Non-pigmented ciliary epithelial cell (primary cell): ENCODE data around the gene DMAC1.

Experiments used
- DNase-seq: peaks from one replicate; pipeline ENCODE4 v3.0.0-alpha.2; 2010; ENCODE audit warnings: low read depth

The DMAC1 gene

DNA sequence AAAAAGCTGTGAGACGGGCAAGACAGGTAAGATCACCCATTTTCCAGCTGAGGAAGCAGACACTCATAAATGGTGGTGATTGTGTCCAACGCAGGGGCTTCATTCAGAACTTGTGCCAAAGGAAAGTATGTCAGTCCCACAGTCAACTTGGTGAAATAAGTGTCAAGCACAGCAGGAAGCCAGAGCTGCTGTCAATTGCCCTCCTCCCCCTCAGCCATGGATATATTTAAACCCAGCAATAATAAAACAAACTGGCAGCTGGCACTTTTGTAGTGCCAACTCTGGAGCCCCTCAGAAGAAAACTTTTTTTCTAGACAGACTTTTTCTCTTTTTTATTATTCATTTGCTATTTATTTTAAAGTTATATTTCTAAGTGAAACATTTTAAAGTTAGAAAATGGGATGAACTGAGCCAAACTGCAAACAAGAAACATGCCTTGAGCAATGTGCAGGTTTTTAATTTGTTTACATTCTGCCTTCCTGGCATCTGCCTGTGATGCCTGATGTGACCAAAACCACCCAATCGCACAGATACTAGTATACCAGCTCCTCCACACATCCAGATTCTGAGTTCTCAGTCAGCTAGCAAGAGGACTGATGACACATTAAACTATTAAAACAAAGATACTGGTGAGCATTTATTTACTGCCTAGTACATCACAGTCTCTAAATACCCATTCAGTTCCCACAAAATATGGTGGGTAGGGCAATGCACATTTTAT, 17.0 kb downstream of the DMAC1 start:
- no peak for DNase-seq

DNA sequence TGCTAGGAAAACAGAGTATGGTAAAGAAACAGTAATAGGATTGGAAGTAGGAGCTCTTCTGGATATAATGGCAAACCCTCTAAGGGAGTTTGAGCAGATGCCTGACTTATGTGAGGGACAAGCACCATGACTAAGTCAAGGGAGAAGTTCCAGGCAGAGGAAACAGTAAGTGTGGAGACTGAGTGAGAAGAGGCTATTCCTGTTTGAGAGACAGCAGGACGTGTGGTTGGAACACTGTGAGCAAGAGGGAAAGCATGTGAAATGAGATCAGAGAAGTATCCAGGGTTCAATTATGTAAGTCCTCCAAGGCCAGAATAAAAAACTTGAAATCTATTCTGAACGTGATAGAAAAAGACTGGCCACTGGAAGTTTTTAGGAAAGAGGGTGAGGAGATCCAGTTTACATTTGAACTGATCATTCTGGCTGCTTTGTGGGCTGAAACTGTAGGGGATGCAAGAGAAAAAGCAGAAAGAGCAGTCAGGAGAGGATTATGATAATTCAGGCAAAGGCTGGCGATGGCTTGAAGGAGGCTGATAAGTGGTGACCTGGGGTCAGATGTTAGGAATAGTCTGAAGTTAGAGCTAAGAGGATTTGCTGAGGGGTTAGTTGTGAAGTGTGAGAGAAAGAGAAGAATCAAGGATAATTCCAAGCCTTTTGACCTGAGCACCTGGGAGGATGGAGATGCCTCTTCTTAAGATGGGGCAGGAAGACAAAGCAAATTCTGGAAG, 19.2 kb downstream of the DMAC1 start:
- peak; percentile 68 for DNase-seq

DNA sequence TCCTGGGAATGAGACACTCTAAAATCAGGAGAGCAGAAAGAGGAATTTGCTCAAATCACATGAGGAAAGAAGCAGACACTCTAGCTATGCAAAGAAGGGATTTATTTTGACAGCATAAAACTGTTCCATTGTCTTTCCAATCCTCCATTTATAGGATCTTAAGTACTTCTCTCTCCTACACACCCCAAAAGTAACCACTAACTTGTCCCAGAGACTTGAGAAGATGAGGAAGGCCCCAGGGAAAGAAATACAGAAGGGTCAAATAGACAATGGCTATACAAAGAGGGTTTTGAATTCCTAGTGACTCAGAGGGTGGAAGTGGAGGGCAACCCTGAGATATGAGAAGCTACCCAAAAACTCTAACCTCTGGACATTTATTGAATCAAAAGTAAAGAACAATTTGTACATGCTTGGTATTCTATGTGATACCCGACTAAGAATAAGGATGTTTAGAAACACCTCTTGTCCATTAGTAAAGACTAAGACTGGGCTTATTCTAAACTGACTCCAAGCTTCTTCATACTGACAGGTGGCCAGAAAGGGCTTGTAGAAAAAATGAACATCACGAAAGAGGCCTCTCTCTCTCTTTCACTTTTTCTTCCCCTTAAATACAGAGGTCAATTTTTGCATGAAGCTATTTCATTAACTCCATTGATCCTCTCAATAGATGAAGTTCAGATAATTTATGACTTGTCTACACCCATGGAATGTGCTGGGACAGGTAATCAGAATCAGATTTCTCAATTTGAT, 20.6 kb downstream of the DMAC1 start:
- DNase-seq = no peak

DNA sequence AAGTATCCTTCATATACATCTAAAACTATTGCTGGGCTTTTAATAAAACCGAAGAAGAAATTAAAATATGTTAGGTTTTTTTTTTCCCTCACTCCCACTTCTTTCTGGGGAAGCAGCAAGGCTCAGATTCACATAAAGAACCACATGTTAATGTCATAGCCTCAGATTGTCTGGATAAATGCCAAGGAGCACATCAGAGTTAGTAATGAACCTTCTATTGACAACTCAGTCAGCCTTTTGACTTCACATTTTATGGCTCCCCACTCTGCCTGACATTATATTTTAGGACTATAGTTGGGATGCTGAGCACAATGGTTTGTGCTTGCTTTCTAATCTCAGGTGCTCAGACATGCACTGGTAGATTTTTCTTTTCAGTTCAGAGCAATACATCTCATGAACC, 21.8 kb downstream of the DMAC1 start:
- no peak for DNase-seq

DNA sequence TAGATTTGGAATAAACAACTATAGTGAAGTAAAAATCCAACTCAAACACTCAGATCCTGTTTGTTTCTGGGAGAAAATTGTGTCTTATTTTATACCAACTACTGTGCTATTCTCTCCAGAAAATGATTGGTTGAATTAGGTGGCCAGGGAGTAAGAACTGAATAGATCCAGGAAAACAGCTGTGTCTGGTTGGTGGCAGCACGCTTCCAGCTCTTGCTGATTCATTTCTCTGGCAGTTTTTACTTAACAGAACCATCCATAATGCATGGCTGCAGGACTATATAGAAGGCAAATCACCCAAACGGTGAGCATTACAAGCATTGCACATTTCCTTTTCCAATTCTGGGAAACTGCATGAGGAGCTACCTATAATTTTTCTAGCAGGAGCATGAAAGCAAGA, 29.5 kb downstream of the DMAC1 start:
- DNase-seq = no peak

DNA sequence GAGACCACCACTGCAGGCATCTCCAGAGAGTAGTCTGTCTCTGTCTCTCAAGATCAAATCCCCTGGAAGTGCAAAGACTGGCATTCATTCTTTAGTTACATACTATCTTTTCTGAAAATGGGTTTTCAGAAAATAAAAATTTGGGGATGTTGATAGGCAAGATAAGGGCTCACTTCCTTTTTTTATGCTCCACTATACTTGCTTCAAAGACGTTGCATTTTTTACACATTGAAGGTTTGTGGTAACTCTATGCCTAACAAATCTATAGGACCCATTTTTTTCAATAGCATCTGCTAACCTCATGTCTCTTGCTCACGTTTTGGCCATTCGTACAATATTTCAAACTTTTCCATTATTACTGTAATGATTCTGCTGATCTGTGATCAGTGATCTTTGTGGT, 37.0 kb downstream of the DMAC1 start:
- DNase-seq = no peak

DNA sequence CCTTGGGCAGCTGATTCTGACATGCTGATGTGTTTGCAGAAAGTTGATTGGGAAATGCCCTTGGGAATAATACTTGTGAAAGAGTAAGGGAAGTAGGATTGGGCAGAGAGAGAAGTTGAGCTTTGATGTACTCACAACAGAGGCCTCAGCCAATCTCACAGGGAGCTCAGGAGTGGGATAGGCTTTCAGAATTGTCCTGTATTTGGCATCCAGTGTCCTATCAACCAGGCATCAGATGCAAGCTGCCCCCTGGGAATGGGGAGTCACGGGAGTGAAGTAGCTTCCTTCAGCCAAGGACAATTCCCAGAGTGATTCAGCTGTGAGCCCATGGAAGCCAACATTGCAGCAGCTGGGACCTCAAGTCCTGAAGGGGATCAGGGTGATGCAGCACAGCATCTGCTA, 39.6 kb downstream of the DMAC1 start:
- no peak for DNase-seq

DNA sequence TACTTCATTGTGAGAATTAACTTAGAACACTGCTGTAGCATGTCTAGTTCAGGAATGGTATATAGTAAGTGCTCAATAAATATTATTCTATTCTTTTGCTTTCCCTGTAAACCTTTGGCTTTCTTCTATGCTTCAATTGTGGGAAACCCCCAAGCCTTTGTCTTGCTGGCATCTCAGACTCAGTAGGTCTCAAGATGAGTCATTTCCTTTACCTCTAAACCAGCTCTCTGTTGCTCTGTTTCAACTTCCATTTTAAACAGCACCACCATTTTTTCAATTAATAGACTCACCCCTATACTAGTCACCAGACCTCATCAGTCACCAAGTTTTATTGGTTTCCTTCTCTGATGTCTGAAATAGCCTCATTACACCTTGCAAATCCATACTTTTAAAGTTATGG, 43.5 kb downstream of the DMAC1 start:
- no peak for DNase-seq

DNA sequence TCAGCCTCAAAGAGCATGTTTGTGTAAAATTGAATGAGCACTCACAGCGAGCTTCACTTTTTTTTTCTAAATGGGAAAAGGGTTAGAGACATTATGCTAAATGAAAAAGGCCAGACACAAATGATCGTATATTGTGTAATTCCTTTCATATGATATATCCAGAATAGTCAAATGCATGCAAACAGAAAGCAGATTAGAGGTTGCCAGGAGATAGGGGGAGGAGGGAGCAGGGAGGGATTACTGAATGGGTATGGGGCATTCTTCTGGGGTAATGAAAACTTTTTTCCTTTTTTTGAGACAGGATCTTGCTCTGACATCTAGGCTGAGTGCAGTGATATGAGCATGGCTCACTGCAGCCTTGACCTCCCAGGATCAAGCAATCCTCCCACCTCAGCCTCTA, 47.1 kb downstream of the DMAC1 start:
- DNase-seq = no peak
